GM18868 (cell line): Measurements from ENCODE around the gene GPAT2.
"Not testable (repeated sequence)": the region's sequence is repeated elsewhere in the genome, so short reads cannot be mapped to it uniquely, and the experiment has no call there.

ENCODE experiments used
- ATAC-seq: cut with Tn5 transposase; IDR thresholded peaks from one replicate; pipeline ENCODE4 v1.9.1; 2021; ENCODE audit warnings: mild to moderate bottlenecking, moderate library complexity; ENCODE audit not compliant: unreplicated experiment

Gene GPAT2

DNA sequence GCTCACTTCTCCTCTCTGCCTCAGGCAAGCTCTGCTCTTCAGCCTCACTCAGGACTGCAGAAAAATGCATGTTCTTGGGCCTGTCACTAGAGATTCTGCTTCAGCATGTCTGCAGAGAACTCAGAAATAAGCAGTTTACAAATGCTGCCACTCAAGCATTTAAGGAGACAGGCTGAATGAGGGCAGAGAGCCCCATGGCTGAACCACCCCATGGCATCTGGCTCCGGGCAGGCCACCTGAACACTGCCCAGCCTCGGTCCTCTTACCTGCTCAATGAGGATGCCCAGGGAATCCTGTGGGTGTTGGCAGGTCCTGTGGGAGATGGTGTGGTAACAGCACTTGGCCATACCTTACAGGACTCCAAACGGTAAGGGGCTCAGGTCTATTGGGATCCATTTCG lies 31.2 kb upstream of the GPAT2 start:
- not testable (repeated sequence) for ATAC-seq

DNA sequence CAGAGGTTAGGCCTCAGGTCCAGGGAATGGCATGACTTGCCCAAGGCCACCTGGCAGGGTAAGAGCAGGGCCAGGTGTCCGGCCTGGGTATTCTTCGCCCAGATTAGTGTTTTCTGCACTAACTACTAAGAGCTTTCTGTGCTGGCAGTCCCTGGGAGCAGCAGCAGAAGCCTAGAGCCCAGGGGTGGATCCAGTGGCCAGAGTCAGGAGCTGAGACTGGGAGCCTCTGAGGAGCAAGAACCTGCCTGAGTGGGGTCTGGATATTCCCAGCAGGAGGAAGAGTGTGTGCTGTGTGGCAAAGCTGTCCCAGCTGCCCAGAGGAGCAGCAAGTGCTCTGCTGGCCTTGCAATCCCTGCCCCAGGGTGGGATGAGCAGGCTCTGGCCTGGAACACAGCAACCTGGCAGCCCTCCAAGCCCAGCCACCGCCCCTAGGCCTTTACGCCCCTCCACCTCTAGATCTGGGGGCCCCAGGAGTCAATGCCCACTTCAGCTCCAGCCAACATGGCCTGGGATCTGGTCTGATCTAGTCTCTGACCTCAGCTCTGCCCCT lies 30.7 kb upstream of the GPAT2 start:
- ATAC-seq = no peak

DNA sequence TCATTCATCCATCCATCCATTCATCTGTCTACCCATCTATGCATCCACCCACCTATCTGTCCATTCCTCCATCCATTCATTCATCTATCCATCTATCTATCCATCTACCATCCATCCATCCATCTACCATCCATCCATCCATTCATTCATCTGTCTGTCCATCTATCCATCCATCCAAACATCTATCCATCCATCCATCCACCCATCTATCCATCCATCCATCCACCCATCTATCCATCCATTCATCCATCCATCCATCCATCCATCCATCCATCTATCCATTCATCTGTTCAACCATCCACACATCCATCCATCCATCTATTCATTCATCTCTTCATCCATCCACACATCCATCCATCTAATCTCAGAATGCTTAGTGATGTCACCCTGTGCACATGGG lies 30.0 kb upstream of the GPAT2 start:
- not testable (repeated sequence) for ATAC-seq

DNA sequence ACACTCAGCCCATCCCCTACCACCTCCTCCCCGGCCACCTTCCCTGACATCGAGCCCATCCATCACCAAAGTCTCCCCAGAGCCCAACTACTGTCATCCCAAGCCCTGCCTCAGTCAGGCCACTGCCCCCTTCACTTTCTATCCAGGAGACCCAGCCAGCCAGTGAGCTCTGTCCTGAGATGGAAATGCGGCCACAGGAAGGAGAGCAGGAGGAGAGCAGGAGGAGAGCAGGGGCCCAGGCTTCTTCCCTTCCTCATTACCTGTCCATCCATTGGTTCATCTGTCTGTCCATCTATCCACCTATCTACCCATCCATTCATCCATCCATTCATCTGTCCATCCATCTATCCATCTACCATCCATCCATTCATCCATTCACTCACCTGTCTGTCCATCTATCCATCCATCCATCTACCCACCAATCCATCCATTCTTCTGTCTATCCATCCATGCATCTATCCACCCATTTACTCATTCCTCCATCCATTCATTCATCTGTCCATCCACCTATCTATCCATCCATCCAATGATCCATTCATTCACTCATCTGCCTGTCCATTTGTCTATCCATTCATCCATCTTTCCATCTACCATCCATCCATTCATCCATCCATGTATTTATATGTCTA lies 29.4 kb upstream of the GPAT2 start:
- not testable (repeated sequence) for ATAC-seq

DNA sequence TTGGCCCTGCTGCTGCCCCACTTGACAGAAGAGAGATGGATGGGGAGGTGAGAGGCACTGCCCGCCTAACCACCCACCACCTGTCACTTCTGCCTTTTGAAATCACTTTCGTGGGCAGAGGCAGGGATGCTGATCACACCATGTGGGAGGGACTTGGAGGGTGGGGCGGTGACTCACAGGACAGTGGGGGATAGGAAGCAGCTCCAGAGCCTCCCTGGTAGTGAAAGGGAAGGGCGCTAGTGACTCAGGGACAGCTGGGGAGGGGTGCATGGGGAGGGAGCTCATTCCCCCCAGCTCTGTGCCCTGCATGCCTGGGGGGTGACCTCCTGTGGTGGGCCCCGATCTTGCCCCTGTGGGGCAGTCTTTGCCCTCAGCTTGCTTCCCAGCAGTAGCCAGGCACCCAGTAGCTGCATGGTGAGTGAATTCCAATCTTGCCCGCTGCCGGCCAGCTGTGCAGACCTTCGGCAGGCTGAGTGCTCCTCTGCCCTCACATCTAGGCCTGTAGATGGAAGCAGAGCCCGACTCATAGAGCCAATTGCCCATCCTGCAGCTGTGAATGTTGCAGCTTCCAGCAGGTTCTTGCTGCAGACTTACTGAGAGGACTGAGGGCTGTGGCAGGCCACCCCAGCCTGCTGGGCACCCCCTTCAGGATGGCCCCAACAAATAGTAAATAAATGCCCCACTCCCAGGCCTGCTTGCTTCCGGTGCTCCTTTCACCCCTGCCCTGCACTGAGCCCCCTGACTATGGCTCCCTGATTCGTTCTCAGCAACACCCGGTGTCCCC lies 28.6 kb upstream of the GPAT2 start:
- not testable (repeated sequence) for ATAC-seq

DNA sequence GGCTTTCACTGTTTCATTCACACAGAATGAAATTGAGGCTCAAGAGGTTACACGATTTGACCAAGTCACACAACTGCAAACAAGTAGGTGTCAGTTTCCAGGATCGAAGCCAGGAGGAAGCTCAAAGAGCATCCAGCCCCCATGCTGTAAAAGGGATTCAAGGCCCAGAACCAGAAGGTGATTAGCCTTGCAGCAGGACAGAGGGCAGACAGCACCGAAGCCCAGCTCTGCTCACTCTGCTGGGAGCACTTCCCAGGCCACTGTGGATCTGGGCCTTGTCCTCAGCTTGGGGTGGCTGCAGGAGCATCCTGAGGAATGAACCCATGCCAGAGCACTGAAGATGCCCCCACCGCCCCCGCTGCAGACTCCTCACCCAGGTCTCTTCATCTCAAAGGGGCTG lies 27.8 kb upstream of the GPAT2 start:
- not testable (repeated sequence) for ATAC-seq

DNA sequence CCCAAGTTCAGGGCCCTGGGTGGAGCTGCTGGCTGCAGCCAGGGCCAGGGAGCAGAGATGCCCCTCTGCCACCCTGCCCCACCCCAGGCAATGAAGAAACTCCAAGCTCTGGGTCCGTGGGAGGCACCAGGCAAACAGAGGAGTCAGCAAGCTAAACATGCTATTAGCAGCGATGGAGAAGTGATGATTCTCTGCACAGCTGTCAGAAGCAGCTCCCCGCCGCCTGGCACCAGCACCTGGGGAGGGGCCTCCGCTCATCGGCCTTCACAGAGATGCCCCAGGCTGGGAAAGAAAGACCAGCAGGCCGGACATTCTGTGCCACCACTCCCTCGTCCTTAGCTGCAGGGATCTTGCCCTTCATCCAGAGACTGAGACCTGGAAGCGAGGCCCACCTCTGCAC lies 27.2 kb upstream of the GPAT2 start:
- ATAC-seq = not testable (repeated sequence)

DNA sequence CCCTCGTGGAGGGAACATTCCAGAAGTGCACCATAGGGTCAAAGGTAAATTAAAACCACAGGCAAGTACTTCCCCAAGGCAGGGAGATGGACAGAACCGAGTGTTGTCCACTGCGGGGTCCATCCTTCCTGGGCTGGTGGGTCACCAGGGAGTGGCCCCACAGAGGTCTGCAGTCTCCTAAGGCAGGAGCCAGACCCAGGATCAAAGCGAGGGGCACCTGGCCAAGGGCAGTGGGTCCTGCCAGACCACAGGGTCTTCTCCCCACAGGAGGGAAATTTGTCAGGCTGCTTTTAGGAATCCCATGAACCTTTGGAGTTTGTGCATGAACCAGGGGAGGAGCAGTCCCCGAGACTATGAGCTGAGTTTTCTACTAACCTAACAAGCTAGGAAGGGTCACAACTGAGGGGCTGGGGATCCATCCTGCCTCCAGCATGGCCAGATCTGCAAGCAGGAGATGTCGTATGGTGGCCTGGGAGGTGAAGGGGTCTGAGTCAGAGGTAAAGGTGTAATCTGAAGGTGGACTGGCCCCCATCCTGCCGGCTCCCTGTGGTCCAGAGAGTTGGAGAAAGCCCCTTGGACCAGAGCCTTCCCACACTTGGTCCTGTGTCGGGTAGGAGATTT lies 26.6 kb upstream of the GPAT2 start:
- not testable (repeated sequence) for ATAC-seq

DNA sequence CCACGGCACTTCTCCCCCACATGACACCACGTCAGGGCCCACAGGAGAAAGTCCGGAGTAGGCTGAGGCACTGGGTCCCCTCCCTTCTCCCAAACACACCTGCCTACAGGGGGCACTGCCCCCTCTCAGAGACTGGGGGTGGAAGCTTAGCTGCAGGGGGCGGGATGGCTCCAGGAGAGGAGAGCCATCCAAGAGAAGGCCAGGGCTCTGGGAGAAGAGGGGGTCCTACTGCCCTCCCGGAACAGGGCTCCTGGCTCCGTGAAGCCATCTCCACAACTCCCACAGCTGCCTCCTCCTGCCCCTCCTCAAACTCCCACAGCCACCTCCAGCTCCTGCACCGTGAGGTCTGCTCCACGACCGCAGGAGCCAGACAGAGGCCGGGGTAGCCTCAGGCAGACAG lies 25.6 kb upstream of the GPAT2 start:
- ATAC-seq = not testable (repeated sequence)

DNA sequence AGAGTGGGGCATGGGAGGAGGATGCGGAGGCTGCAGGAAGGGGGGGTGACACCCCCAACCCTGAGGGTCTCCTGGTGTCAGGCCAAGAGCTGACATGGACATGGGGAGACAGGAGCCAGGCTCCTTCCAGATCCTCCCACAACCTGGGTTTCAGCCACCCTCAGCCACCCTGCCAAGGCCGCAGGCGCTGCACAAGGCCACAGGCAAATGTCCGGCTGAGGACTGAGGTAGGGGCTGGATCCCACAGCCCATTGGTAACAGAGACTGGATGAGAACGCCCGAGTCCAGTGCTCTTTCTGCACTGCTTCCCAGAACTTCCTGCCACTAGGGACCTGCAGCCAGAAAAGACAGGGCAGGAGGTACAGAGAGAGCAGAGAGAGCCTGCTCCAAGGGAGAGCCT lies 24.7 kb upstream of the GPAT2 start:
- not testable (repeated sequence) for ATAC-seq

DNA sequence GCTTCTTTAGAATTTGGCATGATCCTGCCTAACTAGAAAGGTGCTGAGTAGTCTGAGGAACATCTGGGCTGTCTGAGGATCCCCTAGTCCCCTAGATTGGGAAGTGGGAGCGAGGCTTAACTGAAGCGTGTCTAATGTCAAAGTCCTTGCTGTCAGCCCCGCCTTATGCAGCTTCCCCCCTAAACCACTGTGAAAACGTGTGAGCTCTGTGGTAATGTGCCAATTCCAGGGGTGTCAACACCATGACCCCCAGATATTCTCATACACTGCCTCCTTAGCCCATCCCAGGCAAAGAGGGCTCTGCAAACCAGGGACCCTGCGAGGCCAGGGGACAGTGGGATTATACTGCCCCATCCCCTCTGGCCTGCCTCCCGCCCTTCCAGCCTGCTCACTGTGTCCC lies 21.1 kb upstream of the GPAT2 start:
- not testable (repeated sequence) for ATAC-seq

DNA sequence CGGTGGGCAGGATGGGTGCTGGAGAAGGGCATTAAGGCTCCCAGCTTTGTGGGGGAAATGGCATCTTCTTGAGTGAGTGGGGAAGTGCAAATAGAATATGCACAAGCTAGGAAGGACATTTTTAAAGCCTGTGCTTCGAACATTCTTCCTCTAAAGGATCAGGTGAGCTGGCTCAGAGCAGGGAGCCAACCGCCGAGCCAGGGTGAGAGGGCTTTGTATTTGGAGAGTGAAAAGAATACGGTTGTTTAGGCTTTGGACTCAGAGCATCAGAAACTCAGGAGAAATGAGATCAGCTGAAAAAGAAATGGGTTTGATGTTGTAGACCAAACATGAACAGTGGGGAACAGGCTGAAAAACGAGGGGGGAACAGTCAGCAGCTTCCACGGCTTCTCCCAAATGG lies 19.8 kb upstream of the GPAT2 start:
- ATAC-seq = not testable (repeated sequence)

DNA sequence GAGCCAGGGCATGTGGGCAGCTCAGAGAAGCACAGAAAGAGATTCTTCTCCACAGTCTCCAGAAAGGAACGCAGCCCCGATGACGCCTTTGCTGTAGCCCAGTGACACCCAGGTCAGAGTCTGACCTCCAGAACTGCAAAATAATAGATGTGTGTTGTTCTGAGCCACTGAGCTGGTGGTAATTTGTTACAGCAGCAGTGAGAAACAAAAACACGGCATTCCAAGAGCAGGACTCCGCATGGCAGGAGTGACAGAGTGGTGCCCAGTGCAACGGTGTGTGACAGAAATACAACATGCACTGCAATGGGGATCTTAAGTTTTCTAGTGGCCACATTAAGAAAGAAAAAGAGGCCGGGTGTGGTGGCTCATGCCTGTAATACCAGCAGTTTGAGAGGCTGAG lies 18.7 kb upstream of the GPAT2 start:
- ATAC-seq = not testable (repeated sequence)

DNA sequence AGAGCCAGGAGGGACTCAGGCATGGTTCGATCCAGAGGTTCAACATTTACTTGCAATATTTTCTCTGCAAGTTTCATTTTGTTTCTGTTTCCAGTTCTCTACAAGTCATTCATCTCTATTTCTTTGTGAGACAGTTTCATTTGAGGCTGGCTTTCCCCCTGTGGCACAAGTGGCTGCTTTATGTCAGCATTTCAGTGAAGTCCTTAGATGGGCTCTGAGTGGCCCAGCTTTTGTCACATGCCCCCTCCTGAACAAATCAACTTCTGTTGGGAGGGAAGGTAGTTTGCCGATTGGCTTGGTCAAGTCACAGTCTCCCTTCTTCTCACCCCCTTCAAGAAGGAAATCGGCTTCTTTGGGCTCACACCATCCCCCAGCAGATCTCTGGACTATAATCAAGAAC lies 17.9 kb upstream of the GPAT2 start:
- ATAC-seq = not testable (repeated sequence)

DNA sequence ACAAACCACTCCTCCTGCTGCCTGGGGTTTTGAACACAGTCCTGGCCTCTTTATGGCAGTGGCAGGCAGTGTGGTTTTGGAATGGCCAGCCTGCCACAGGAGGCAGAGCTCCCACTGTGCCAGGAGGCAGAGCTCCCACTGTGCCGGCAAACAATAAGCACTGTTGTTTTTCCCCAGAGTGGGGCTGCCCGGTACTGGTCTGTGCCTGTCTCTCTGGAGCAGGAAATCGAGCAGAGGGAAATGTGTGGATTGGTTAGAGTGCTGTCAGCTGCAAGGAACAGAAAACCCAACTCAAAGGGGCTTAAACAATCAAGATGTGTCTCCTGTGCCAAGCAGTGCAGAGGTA lies 15.2 kb upstream of the GPAT2 start:
- ATAC-seq = not testable (repeated sequence)

DNA sequence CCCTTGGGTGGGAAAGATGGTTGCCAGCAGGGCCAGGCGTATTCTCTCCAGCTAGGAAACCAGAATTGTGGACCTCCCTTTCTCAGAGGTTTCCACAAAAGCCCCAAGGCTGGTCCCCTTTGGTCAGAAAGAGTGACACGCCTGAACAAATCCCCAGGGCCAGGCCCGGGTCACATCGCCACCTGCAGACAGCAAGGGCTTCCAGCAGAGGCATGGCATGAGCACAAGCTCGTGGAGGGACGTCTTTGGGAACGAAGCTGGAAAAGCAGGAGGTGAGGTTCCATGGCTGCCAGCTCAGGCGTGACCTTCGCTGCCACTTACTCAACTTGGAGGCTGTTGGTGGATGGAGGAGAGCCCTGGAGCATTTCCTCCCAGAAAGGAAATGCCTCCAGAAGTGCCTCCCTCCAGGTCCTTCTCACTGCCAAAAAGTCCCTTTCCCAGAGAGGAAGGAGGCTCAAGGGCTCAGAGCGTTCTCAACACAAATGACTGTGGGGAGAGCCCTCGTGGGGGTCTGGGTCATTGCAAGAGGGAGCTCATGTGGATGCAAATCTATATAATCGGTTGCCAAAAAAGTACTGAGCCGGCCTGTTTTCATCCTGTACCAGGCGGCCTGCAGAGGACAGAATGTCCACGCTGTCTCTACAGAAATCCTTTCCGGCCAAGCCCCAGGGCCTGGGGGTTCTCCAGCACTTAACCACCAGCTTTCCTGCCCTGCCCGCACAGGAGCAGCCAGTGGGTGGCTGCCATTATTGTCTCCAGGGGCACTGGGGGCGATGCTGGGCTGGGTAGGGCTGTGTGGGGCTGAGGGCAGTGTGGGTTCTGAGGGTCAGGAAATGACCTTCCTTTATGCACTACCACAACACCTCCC lies 14.6 kb upstream of the GPAT2 start:
- ATAC-seq = not testable (repeated sequence)

DNA sequence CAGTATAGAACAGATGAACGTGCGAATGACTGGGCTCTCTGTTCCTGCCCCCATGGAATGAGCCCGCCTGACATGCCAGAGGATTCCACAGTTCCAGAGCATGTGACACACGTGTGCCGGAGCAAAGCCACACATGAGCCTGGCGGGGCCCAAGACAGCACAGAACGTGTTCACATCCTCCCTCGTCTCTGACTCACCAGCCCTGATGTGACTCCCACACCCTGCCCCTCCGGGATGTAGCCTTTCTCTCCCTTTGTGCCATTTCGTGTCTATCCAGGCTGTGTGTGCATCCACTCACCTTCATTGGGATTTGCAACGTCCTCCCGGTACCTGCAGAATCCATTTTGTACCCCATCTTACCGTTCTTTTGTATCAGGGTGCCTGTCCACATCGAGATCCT lies 838 bp upstream of the GPAT2 start:
- not testable (repeated sequence) for ATAC-seq

DNA sequence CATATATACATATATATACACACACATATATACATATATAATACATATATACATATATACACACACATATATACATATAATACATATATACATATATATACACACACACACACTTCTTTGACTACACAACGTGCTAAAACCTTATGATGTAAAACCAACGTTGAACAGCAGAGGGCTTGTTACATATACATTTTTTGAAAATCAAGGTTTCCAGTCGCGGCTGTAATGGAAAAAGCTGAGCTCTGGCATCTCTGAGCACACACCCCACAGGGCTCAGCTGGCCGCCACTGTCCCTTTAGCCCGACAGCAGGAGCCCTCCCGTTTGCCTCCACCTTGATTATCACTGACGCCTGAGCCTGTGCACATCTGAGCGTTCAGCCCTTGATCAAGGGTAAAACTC lies 719 bp downstream of the GPAT2 start:
- ATAC-seq = not testable (repeated sequence)

DNA sequence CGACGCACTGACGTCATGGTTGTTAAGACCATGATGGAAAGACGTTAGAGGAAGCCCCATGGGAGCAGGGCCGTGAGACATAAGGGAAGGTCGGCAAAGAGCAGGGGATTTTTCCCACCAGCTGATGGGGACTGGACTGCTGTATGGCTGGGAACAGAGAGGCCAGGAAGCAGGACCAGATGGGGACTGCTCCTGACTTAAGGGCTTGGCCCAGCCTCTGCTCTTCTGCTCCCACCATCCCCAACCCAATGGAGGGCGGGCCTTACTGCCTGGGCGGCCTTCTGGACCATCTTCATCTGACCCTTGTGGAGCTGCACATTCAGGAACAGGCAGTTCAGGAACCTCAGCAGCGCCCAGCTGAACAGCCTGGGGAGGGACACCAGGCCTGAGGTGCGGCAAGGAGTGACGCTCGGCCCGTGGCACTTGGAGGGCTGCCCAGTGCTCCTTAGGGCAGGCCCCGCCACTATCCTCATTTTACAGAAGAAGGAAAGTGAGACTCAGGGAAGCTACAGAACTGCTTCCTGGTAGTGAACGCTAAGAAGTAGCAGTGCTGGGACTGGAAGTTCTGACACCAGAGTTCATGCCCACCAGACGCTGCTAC lies 6.9 kb downstream of the GPAT2 start:
- ATAC-seq = not testable (repeated sequence)

DNA sequence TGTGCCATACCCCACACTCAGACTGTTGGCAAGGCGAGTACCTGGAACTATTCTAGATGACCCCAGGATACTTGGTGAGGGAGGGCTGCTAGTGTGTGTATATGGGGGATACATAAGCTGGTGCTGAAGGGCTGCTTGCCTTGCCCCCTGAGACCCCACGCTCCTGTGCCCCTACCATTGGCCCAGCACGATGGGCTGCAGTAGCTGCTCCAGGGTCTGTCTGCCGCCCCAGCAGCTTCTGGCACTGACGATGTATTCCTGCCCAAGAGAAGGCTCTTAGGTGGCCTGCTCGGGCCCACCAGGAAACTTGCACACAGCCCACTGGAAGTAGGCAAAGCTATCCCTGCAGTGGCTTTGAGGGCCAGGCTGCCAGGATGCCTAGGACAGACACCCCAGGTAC lies 9.0 kb downstream of the GPAT2 start:
- not testable (repeated sequence) for ATAC-seq

DNA sequence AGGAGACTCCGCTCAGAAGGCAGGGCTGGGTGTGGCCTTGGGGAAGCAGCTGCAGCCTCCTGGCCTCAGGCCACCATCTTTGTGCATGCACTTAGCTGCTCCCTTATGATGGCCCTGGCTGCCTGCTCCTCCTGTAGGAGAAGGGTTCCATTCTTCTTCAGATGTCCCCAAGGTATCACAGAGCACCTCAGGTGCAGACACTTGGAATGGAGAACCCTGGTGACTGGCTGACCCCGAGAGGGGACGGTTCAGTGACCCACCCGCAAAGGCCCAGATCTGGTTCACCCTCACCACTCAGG lies 9.6 kb downstream of the GPAT2 start:
- no peak for ATAC-seq
